Stimulated activated CD4-positive, alpha-beta T cell treated with anti-CD3 and anti-CD28 coated beads, TNF-alpha, amount 100 ng/mL, for 24 hours (primary cell): ENCODE results near the gene PSRC1.
"Not testable (repeated sequence)": the region's sequence is repeated elsewhere in the genome, so short reads cannot be mapped to it uniquely, and the experiment has no call there.

Experiments
- DNase-seq, 3 experiments: peaks; one replicate each; pipeline ENCODE4 v3.0.0-alpha.2; 2020; ENCODE audit warnings: low read depth in 3 of 3

The PSRC1 gene

GRCh38 chr1:109296782-109297181 lies 13.8 kb upstream of the PSRC1 start:
- no peak for DNase-seq

DNA sequence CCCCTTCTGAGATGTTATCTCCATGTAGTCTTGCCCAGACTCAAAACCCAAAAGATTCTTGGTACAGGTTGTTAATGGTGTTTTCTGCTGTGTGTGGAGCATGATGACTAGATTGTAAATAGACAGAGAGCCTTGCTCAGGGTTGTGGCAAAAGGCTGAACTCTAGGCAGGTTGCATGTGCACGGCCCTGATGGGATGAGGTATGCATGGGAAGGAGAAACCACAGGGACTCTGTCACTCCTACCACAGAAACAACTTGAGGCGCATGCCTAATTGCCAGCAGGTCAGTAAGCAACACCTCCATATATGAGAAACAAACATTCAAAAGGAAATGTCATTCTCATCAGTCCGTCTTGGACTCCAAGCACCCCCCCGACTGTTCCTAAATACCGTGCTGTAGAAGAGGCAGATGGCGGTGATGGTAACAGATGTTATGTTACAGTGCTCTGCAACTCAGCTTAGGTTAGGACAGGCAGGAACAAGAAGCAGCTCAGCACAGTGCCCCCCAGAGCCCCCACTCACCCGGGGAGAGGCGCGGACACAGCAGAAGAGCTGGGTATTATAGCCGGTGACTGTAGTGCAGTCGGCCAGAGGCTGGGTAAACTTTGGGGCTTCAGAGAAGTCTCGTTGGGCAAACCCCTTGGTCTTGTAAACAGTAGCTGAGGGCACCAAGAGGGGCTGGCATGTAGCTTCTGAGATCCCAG lies 12.9 kb upstream of the PSRC1 start:
- DNase-seq, result no peak

DNA sequence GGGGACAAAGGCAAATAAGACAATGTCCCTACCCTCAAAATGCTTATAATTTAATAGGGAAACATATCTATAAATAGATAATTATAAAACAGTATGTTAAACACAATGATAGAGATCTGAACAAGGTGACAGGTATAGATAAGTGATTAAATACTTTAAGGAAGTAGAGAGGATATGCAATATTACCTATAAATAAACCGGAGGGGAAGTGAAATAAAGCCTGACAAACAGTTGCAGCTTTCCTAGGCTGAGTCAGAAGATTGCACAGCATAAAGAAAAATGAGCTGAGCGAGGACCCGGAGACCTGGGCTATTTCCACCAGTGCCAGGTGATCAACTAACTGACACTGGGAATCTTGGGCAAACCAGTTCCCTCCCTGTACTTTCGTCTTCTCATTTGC lies 11.5 kb upstream of the PSRC1 start:
- no peak for DNase-seq

DNA sequence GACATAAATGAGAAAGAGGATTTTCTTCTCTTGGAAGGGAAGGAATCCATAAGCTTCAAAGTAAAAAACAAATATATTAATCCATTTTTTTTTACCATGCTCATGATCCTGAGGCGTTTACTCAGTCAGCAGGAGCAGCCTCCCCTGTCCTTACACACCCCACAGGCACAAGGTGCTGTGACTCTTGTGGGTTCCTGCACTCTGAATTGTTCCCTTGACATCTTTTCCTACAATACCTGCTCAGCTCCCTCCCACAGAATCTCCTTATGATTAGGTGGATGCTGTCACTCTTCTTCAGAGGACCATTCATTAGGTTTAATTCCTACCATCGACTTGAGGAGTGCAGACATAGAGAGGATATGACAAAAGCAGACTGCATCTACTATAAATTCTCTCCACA lies 10.1 kb upstream of the PSRC1 start:
- DNase-seq, result no peak

DNA sequence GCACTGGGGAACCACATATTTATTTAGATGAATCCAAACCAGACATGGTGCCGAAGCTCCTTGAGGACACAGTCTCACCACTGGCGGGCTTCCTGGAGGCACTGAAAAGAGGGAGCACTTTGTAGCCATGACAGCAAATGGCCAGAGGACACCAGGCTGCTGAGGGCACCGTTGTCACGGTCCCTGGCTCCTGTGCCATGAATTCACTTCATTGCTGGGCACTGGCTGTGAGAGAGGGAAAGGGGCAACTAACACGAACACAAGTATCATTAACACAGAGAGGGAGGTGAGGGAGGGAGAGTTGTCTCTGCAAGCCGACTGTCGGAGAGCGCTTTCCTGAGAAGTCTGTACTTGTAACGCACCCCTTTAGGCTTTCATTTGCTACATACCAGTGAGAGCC lies 9.4 kb upstream of the PSRC1 start:
- no peak for DNase-seq

DNA sequence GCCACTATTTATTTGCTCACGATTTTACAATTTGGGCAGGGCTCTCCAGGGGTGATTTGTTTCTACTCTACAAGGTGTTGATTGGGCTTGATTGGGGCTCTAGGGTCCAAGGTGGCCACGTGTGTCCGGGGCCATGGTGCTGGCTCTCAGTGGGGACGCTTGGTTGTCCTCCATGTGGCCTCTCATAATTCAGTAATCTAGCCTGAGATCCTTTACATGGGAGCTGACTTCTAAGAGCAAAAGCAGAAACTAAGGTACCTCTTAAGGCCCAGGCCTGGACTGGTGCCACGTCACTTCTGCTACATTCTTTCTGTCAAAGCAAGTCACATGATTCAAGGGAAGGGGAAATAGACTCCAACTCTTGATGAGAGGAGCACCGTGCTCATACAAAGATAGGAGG lies 8.1 kb upstream of the PSRC1 start:
- DNase-seq, result no peak

DNA sequence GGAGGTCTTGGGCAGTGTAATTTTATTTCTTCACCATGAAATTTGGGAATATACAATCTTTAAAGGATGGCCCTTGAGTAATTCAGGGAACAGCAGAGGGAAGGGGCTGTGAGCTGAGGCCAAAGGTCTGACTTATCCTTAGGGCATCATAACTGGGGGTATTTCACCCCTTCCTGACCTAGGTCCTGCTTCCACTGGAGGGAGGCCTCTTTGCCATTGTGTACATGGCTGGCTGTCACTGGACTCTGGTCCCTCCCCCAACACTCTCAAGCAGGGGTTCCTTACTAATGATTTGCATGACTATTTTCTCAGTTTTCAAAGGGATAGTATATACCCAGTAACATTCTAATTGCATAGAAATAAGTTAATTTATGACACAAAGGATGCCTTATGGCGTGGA lies 7.2 kb upstream of the PSRC1 start:
- DNase-seq, result no peak

- not testable (repeated sequence) for DNase-seq
Observed at GRCh38 chr1:109286762-109287161, 3.8 kb upstream of the PSRC1 start.

DNA sequence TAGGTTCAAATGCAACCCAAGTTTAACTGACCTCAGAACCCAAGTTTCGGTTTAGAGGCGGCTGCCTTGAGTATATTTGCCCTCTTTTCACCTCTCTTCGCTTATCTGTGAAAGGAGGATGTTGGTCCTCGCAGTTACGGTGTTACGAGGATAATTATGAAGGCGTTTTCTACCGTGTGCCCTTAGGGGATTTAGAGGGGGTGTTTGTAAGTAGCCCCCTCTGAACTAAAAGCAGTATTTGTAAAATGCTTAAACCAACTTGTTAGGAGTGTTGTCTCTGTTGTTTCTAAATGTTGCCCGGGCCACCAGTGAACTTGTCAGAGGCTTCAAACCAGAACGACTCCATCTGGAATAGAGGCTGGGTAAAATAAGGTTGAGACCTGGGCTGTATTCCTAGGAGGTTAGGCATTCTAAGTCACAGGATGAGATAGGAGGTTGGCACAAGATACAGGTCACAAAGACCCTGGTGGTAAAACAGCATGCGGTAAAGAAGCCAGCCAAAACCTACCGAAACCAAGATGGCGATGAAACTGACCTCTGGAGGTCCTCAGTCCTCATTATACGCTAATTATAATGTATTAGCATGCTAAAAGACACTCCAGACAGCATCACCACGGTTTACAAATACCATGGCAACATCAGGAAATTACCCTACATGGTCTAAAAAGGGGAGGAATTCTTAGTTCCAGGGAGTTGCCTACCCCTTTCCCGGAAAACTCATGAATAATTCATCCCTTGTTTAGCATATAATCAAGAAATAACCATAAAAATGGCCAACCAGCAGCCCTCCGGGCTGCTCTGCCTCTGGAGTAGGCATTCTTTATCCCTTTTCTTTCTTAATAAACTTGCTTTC lies 1.0 kb upstream of the PSRC1 start:
- no peak for DNase-seq

GRCh38 chr1:109282497-109282951 lies 421 bp downstream of the PSRC1 start:
- no peak for DNase-seq

DNA sequence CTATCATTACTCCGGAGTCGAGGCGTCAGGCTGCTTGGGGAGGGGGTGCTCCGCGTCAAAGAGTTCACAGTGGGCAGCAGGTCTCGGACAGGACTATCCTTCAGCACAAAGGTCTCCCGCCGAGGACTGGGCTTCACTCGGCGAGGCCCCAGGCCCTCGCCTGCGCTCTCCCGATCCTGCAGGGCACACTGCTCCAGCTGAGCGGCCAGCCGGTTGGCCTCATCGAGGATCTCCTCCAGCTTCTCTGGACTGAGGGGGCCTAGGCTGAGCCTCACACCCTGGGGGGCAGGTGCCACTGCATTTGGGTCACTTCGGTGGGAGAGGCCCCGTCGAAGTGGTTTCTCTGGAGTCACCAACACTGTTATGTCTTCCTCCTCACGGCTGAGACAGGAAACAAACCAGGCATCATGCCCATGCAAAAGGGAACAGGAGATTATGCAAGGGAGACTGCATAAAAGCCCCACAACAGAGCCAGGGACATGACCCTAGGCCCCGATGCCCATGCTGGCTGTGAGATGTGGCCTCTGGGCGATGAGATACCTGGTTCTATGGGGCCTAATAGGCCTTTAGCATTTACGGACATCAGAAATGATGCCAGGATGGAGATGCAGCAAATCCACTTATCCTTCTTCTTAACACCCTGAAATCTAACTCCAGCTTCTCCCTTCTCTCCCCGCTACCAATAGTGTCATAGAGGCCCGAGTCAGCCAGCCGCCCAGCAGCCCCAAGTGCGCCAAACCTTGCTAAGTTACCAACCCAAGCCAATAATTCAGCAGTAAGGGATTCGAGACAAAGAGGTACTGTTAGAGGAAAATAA lies 1.1 kb downstream of the PSRC1 start:
- no peak for DNase-seq

DNA sequence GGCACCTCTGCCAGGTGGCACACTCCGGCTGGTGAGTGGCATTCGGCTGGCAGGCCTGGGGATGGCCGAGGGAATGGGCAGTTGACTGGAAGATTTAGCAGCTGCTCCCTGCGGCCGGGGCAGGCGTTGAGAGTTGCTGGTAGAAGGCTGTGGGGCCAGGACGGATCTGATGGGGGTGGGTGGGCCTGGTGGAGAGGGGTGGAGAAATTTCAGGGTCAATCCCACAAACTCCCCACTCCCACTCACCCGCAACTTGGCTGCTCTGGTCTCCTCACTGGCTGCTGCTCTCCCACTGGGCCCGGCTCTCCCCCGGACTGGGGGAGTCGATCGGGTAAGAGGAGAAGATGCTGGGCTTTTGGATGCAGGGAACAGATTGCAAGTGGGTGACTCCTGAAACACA lies 2.1 kb downstream of the PSRC1 start:
- DNase-seq, result no peak

DNA sequence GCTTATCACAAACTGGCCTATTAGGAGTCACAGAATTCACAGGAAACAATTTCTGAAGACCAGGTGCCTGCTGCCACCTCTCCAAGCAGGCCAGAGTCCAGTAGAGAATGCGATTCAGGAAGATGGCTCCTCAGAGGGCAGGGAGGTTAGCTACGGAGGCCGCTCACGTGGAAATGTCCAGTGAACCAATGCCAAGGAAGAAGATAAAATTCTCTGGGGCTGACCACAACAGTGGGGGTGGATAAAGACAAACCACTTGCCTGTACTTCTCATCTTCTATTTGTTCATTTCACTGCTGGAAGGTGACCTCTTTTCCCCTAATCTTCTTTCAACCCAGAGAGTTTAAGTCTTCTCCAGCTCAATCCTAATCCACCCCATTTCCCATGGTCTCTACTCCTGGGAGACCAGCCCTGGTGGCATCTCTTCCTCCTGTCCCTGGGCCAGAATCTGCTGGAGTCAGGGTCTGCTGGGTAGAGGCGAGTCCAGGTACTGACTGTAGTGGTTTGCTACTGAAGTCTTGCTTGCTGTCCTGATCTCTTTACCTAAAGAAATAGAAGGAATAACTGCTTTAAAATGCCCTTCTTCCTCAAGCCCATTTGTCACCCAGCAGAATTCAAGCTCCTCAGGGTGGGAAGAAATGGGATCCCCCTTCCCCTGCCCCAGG lies 3.2 kb downstream of the PSRC1 start:
- DNase-seq, result no peak

- peak; percentile 23 to 72 (median 28) for DNase-seq
Observed at GRCh38 chr1:109277434-109278204, 5.3 kb downstream of the PSRC1 start.

- no peak for DNase-seq
Observed at GRCh38 chr1:109275706-109276345, 7.1 kb downstream of the PSRC1 start.

GRCh38 chr1:109274533-109275476 lies 8.1 kb downstream of the PSRC1 start:
- no peak for DNase-seq

- DNase-seq, result no peak
Observed at GRCh38 chr1:109273570-109274288, 9.2 kb downstream of the PSRC1 start.

DNA sequence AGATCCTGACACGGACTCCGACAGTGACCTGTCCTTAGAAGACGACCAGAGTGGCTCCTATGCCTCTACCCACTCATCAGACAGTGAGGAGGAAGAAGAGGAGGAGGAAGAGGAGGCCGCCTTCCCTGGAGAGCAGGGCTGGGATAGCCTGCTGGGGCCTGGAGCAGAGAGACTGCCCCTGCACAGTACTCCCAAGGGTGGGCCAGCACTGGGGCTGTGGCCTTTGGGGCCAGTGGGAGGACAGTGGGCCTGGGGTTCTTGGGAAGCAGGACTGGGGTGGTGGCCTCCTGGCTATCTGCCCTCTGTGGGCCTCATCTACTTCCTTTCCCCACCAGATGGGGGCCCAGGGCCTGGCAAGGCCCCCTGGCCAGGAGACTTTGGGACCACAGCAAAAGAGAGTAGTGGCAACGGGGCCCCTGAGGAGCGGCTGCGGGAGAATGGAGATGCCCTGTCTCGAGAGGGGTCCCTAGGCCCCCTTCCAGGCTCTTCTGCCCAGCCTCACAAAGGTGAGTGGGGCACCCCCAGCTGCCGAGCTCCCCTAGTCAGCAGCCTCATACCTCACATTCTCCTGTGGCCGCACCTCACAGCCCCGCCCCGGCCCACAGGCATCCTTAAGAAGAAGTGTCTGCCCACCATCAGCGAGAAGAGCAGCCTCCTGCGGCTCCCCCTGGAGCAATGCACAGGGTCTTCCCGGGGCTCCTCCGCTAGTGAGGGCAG lies 10.0 kb downstream of the PSRC1 start:
- DNase-seq, result no peak
